ENCODE data around the gene PGLYRP1.

PGLYRP1 gene

GRCh38 chr19:46022431-46023310, at the start of gene PGLYRP1:
Gene PGLYRP1, minus strand, starts transcription at chr19:46023053. Its CDS starts 32 bp downstream, at chr19:46023021.
- TF ChIP-seq EZH2phosphoT487 (IDR thresholded peaks at IDR 0.05; ENCODE audit: borderline replicate concordance, low read length) = no peak
- TF ChIP-seq CTCF (IDR thresholded peaks at IDR 0.05; ENCODE audit: low read depth, low read length, poor library complexity, severe bottlenecking) = no peak
- no peak within 1 kb of the TSS for H3K27ac ChIP-seq (ENCODE audit: low read depth, low read length)
- H3K36me3 ChIP-seq (ENCODE audit: control insufficient read depth, low read length) = no peaks in the 10 kb centered on the region; the same call in 1 of the 2 replicates
- H3K9me3 ChIP-seq (ENCODE audit: control insufficient read depth, insufficient read depth, low read length) = no peaks in the 10 kb centered on the region
- no peak within 1 kb of the TSS for H3K4me2 ChIP-seq (ENCODE audit: low read length)
- H3K4me3 ChIP-seq (ENCODE audit: low read length) = no peak within 1 kb of the TSS
- H3F3A ChIP-seq (ENCODE audit: control insufficient read depth, insufficient read depth) = no peaks in the 10 kb centered on the region
- no peaks in the 10 kb centered on the region for H3K79me2 ChIP-seq (ENCODE audit: control insufficient read depth, low read length)
- no peaks in the 10 kb centered on the region for H3K9me2 ChIP-seq (replicated peaks; ENCODE audit: control insufficient read depth, low read length)
- H3K4me1 ChIP-seq (ENCODE audit: control insufficient read depth, low read length) = peaks cover 18% of the 10 kb centered on the region
- no peaks in the 10 kb centered on the region for H3K27me3 ChIP-seq (ENCODE audit: control insufficient read depth, low read length)
- no peaks in the 10 kb centered on the region for H4K20me1 ChIP-seq (ENCODE audit: control insufficient read depth, insufficient read depth, low read depth, low read length)

- H3F3A ChIP-seq (ENCODE audit: control insufficient read depth, insufficient read depth) = no peaks in the 10 kb centered on the region
- no peak overlapping the region for H3K4me3 ChIP-seq (ENCODE audit: low read length)
- H3K4me2 ChIP-seq (ENCODE audit: low read length) = no peak overlapping the region
- no peaks in the 10 kb centered on the region for H3K4me1 ChIP-seq (ENCODE audit: control insufficient read depth, low read length)
- H3K79me2 ChIP-seq (ENCODE audit: control insufficient read depth, low read length) = no peaks in the 10 kb centered on the region
- no peaks in the 10 kb centered on the region for H4K20me1 ChIP-seq (ENCODE audit: control insufficient read depth, insufficient read depth, low read depth, low read length)
- TF ChIP-seq EZH2phosphoT487 (IDR thresholded peaks at IDR 0.05; ENCODE audit: borderline replicate concordance, low read length) (0 out of 2 replicates have a peak, but pooled peaks have one; percentile 47), CTCF (IDR thresholded peaks at IDR 0.05; ENCODE audit: low read depth, low read length, poor library complexity, severe bottlenecking) (no peak)
- no peaks in the 10 kb centered on the region for H3K9me2 ChIP-seq (replicated peaks; ENCODE audit: control insufficient read depth, low read length)
- H3K27me3 ChIP-seq (ENCODE audit: control insufficient read depth, low read length) = peaks cover 40% of the 10 kb centered on the region
- H3K27ac ChIP-seq (ENCODE audit: low read depth, low read length) = no peak overlapping the region
- no peaks in the 10 kb centered on the region for H3K36me3 ChIP-seq (ENCODE audit: control insufficient read depth, low read length)
- H3K9me3 ChIP-seq (ENCODE audit: control insufficient read depth, insufficient read depth, low read length) = no peaks in the 10 kb centered on the region
Observed at GRCh38 chr19:46069806-46070341, 47.0 kb upstream of the PGLYRP1 start.

- H3K36me3 ChIP-seq (ENCODE audit: control insufficient read depth, low read length) = no peaks in the 10 kb centered on the region
- no peaks in the 10 kb centered on the region for H3K9me3 ChIP-seq (ENCODE audit: control insufficient read depth, insufficient read depth, low read length)
- TF ChIP-seq CTCF (IDR thresholded peaks at IDR 0.05; ENCODE audit: low read depth, low read length, poor library complexity, severe bottlenecking) = no peak
- no peak for TF ChIP-seq EZH2phosphoT487 (IDR thresholded peaks at IDR 0.05; ENCODE audit: borderline replicate concordance, low read length)
- no peaks in the 10 kb centered on the region for H3K79me2 ChIP-seq (ENCODE audit: control insufficient read depth, low read length)
- H3K4me2 ChIP-seq (ENCODE audit: low read length) = no peak overlapping the region
- no peaks in the 10 kb centered on the region for H3F3A ChIP-seq (ENCODE audit: control insufficient read depth, insufficient read depth)
- no peak overlapping the region for H3K27ac ChIP-seq (ENCODE audit: low read depth, low read length)
- no peaks in the 10 kb centered on the region for H3K9me2 ChIP-seq (replicated peaks; ENCODE audit: control insufficient read depth, low read length)
- peaks cover 38% of the 10 kb centered on the region for H3K27me3 ChIP-seq (ENCODE audit: control insufficient read depth, low read length)
- no peaks in the 10 kb centered on the region for H3K4me1 ChIP-seq (ENCODE audit: control insufficient read depth, low read length)
- no peak overlapping the region for H3K4me3 ChIP-seq (ENCODE audit: low read length)
- no peaks in the 10 kb centered on the region for H4K20me1 ChIP-seq (ENCODE audit: control insufficient read depth, insufficient read depth, low read depth, low read length)
Observed at GRCh38 chr19:46068345-46069258, 45.7 kb upstream of the PGLYRP1 start.

Measured in DOHH2 (cell line).